Astrocyte (in vitro differentiated cells and primary cell): ENCODE measurements around the gene ASB7.

Experiments
- EZH2 ChIP-seq: IDR thresholded peaks from 2 replicates; pipeline ENCODE4 v1.6.1; 2012; ENCODE audit warnings: mild to moderate bottlenecking, low read length, inconsistent platforms; ENCODE audit not compliant: insufficient read depth
- TF ChIP-seq, protein P1 (sequence below): IDR thresholded peaks from 2 replicates; pipeline ENCODE4 v1.5.1; 2011; ENCODE audit warnings: low read depth, mild to moderate bottlenecking, inconsistent platforms, low read length, moderate library complexity; ENCODE audit not compliant: insufficient read depth

DNA sequence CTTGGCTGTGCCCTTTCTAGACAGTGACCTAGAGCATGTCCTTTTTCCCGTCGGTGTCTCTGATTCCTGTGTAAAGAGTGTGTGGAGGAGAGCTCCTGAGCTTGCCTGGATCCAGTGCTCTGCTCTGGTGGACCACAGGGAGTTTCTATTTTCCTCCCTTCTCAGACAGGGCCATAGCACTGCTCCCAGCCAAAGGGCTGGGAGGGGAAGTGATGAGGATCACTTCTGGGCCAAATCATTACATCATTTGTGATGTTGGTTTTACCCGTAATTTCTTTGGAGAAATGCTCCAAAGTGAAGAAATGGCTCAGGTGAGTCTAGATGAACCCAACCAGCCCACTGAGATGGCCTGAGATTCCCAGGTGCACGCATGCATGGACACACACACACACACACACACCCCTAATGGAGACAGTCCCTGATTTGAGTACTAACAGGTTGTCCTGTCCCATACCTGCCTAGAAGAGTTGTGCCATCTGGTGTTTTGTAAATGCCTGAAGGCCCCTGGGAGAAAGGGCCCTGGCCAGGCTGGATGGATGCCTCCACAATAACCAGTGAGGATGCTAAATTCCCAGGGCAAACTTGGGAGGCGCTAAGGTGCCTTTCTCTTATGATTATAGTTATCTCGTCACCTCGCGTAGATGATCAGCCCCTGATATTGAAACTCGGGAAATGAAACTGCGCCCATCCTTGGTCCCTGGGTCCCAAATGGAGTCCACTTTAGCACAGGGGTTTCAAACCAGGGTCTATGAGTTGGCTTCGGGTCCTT is 86.9 kb downstream of the ASB7 start:
- TF ChIP-seq, protein P1, sequence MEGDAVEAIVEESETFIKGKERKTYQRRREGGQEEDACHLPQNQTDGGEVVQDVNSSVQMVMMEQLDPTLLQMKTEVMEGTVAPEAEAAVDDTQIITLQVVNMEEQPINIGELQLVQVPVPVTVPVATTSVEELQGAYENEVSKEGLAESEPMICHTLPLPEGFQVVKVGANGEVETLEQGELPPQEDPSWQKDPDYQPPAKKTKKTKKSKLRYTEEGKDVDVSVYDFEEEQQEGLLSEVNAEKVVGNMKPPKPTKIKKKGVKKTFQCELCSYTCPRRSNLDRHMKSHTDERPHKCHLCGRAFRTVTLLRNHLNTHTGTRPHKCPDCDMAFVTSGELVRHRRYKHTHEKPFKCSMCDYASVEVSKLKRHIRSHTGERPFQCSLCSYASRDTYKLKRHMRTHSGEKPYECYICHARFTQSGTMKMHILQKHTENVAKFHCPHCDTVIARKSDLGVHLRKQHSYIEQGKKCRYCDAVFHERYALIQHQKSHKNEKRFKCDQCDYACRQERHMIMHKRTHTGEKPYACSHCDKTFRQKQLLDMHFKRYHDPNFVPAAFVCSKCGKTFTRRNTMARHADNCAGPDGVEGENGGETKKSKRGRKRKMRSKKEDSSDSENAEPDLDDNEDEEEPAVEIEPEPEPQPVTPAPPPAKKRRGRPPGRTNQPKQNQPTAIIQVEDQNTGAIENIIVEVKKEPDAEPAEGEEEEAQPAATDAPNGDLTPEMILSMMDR = no peak
- no peak for TF ChIP-seq EZH2
